Anterior cingulate cortex (tissue), 58 donors: ENCODE data around the gene ATG4C.
"Not testable (repeated sequence)": the region's sequence is repeated elsewhere in the genome, so short reads cannot be mapped to it uniquely, and the experiment has no call there.

Experiments used
- DNase-seq, 58 donors: peaks; one replicate each; lab custom pipeline; 2025; lab: John Stamatoyannopoulos, UW

Gene ATG4C

GRCh38 chr1:62774006-62774405 is 9.9 kb upstream of the ATG4C start:
- no peak for DNase-seq

- no peak for DNase-seq
Measured at GRCh38 chr1:62774971-62775595, 8.8 kb upstream of the ATG4C start.

- DNase-seq, result no peak
Measured at GRCh38 chr1:62778208-62778607, 5.7 kb upstream of the ATG4C start.

GRCh38 chr1:62781841-62782543 is 1.9 kb upstream of the ATG4C start:
- no peak for DNase-seq

- DNase-seq, result not testable (repeated sequence)
Measured at GRCh38 chr1:62782544-62783212, 1.3 kb upstream of the ATG4C start.

GRCh38 chr1:62784509-62785365 is 805 bp downstream of the ATG4C start:
- peak in 2 of 58 donors; percentile 27 to 29 for DNase-seq

- no peak for DNase-seq
Measured at GRCh38 chr1:62790716-62791115, 6.8 kb downstream of the ATG4C start.

- no peak for DNase-seq
Measured at GRCh38 chr1:62794053-62794452, 10.1 kb downstream of the ATG4C start.

GRCh38 chr1:62796221-62796620 is 12.3 kb downstream of the ATG4C start:
- no peak for DNase-seq

- DNase-seq, result no peak
Measured at GRCh38 chr1:62799688-62800087, 15.8 kb downstream of the ATG4C start.

GRCh38 chr1:62800281-62800680 is 16.3 kb downstream of the ATG4C start:
- no peak for DNase-seq

- DNase-seq, result peak in 1 of 58 donors; percentile 23
Measured at GRCh38 chr1:62800825-62801306, 16.9 kb downstream of the ATG4C start.

- no peak for DNase-seq
Measured at GRCh38 chr1:62809788-62810187, 25.9 kb downstream of the ATG4C start.

- no peak for DNase-seq
Measured at GRCh38 chr1:62810420-62811274, 26.7 kb downstream of the ATG4C start.

GRCh38 chr1:62823556-62823955 is 39.6 kb downstream of the ATG4C start:
- DNase-seq, result no peak

GRCh38 chr1:62826901-62827300 is 43.0 kb downstream of the ATG4C start:
- DNase-seq, result no peak

GRCh38 chr1:62827786-62828185 is 43.9 kb downstream of the ATG4C start:
- DNase-seq, result not testable (repeated sequence)

- peak in 15 of 58 donors; percentile 3 to 43 (median 9) for DNase-seq
Measured at GRCh38 chr1:62832276-62832675, 48.3 kb downstream of the ATG4C start.

GRCh38 chr1:62833529-62833928 is 49.6 kb downstream of the ATG4C start:
- DNase-seq, result no peak
